H1 (cell line): ENCODE results near the gene ESR1. TPM values are rescaled to one million over a fixed set of nuclear protein-coding genes. Genes with fewer than 3 reads are reported as not detected.

Experiments
- CREB1 ChIP-seq: IDR thresholded peaks from 2 replicates; pipeline ENCODE4 v1.6.1; 2012; ENCODE audit warnings: inconsistent platforms
- MAFK ChIP-seq: IDR thresholded peaks from 2 replicates; pipeline ENCODE4 v1.6.1; 2012; ENCODE audit warnings: low read depth, mild to moderate bottlenecking, improper control_type of control experiment, low read length
- NANOG ChIP-seq: IDR thresholded peaks from 2 replicates; pipeline ENCODE4 v1.6.1; 2011; ENCODE audit warnings: low read length, low read depth, mild to moderate bottlenecking, inconsistent platforms; ENCODE audit not compliant: insufficient read depth, poor library complexity, severe bottlenecking
- PHF8 ChIP-seq: fragments of 200-600 bp; sonication (generic); conservative IDR thresholded peaks from 2 replicates; pipeline ENCODE4 v1.7.1; 2012; ENCODE audit warnings: low read depth, mild to moderate bottlenecking, inconsistent platforms, low read length, moderate library complexity
- SP1 ChIP-seq: IDR thresholded peaks from 2 replicates; pipeline ENCODE4 v1.6.1; 2011; ENCODE audit warnings: low read depth, low read length
- SUZ12 ChIP-seq: fragments of 200-600 bp; sonication (generic); IDR thresholded peaks from 2 replicates; pipeline ENCODE4 v1.6.1; 2012; ENCODE audit warnings: mild to moderate bottlenecking, inconsistent platforms, low read length, moderate library complexity, mixed read lengths
- YY1 ChIP-seq: IDR thresholded peaks from 2 replicates; pipeline ENCODE4 v1.6.1; 2011; ENCODE audit warnings: low read depth, mild to moderate bottlenecking, low read length
- polyA plus RNA-seq, 7 experiments: library from polyadenylated mRNA; depleted of rRNA in 3 of 7; stranded (reverse) in 5 of 7; unstranded in 2 of 7; fragments of >200 nt in 5 of 7; fragments of 200-250 nt in 2 of 7; gene quantifications; 1 replicate in 5 of 7; 2 replicates in 1 of 7; 4 replicates in 1 of 7; pipeline versions ENCODE4 v1.2.1 to v1.2.3, GENCODE V29; 2011 to 2013; ENCODE audit warnings: missing spikeins in 2 of 7, mixed read lengths in 2 of 7
- total RNA-seq: library from RNA; stranded (reverse); fragmentation: NEBNext Ultra II Directional; extraction: Animal tissue kit (Norgen Biotek cat#: 25700); gene quantifications from 2 replicates; pipeline ENCODE4 v1.2.1, GENCODE V29; 2021
- TF ChIP-seq, protein P1 (sequence below): IDR thresholded peaks from 2 replicates; pipeline ENCODE4 v1.6.1; 2012; ENCODE audit warnings: low read length, inconsistent platforms

Gene ESR1
- total and polyA plus RNA-seq, 2 of the 8 experiments (the other 6 are each of a cell fraction or from before 2014, with no cell fraction given): 0.03 to 0.17 TPM

DNA sequence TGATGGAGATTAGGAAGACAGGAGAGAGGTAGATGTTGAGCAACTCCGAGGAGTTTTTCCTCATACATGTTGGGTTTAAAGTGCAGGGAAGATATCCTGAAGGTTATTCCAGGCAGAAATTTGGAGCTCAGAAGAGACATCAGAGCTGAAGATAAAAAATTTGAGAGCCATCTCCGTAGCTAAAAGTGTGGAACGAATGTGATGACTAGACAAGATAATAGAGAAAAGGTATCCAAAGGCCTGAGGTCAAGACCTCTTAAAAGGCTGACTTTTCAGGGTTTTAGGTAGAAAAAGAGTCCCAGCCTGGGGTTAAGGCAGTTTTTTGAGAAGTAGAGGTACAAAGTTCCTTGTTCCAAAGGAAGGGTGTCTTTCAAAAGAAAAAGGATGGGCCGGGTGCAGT, 214.8 kb downstream of the ESR1 start (continued):
- TF ChIP-seq PHF8 (no peak), SP1 (no peak), MAFK (no peak), SUZ12 (no peak), YY1 (no peak), NANOG (no peak), CREB1 (no peak)
- TF ChIP-seq, protein P1, sequence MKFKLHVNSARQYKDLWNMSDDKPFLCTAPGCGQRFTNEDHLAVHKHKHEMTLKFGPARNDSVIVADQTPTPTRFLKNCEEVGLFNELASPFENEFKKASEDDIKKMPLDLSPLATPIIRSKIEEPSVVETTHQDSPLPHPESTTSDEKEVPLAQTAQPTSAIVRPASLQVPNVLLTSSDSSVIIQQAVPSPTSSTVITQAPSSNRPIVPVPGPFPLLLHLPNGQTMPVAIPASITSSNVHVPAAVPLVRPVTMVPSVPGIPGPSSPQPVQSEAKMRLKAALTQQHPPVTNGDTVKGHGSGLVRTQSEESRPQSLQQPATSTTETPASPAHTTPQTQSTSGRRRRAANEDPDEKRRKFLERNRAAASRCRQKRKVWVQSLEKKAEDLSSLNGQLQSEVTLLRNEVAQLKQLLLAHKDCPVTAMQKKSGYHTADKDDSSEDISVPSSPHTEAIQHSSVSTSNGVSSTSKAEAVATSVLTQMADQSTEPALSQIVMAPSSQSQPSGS: no peak
